Stimulated activated CD8-positive, alpha-beta memory T cell treated with anti-CD3 and anti-CD28 coated beads, Interleukin-7, amount 100 ng/mL, for 48 hours (primary cell): ENCODE data around the gene DHX8.

Source experiments
- DNase-seq, 2 donors: peaks; one replicate each; pipeline ENCODE4 v3.0.0-alpha.2; 2020; ENCODE audit warnings: low read depth in 1 of 2; ENCODE audit errors: extremely low read depth in 1 of 2

Gene DHX8

GRCh38 chr17:43546319-43547188 lies 62.8 kb downstream of the DHX8 start, which contains the start of gene ETV4:
Gene ETV4 (minus strand): TSS chr17:43546340. CDS start chr17:43545617, 723 bp downstream.
- DNase-seq = peak; percentile 89 to 93

DNA sequence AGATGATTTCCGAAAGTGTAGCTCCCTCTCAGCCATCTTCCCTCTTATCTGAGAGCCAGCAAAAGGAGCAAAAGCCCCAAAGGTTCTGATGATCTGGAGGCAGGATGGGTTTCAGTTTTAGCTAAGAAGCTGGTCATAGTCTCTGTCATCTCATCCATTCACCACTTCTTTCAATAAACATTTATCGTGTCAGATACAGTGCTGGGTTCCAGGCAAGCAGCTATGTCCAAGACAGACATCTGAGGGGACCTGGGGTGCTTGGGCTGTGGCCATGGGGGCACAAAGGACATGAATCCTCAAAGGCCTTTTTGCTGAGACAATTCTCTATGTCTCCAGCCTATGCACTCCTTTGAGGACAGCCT lies 63.4 kb downstream of the DHX8 start:
- DNase-seq = no peak

GRCh38 chr17:43547659-43548256 lies 64.0 kb downstream of the DHX8 start:
- no peak for DNase-seq

- no peak for DNase-seq
Measured at GRCh38 chr17:43548689-43549379, 65.1 kb downstream of the DHX8 start.

DNA sequence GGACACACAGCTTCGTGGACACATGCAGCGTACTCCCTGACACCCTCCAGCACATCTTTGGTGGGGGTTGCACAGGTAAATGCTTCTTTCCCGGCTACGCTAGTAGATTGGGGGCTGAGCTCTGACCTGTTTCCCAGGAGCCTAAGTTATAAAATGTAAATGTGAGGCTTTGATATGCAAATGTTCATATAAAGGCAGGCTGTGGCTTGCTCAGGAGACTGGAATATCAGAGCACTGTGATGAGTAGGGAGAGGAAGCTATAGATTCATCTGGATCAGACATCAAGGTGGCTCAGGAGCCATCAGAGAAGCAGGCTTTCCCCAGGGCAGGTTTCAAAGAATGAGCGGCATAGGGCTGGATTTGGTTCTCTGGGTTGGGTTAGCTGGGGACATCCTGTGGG lies 65.7 kb downstream of the DHX8 start:
- no peak for DNase-seq

GRCh38 chr17:43550754-43551153 lies 67.0 kb downstream of the DHX8 start:
- DNase-seq = no peak

GRCh38 chr17:43552229-43552837 lies 68.6 kb downstream of the DHX8 start:
- DNase-seq = no peak

DNA sequence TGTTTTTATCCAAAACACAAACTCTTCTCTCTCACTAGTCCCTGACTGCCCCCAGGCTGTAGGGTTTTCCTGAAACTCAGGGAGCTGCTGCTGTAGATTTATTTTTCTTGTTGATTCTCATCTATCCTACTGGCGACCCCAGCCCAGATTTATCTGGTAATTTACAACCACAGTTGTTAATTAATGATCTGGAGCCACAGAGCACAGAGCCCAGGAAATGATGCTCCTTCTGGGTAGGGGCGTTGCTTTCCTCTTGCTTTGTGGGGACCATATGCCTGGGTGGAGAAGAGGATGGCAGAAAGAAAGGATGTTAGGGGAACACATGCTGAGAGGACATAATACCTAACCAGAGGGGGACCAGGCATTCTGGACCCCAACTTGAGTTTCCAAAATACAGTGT lies 69.8 kb downstream of the DHX8 start:
- no peak for DNase-seq

DNA sequence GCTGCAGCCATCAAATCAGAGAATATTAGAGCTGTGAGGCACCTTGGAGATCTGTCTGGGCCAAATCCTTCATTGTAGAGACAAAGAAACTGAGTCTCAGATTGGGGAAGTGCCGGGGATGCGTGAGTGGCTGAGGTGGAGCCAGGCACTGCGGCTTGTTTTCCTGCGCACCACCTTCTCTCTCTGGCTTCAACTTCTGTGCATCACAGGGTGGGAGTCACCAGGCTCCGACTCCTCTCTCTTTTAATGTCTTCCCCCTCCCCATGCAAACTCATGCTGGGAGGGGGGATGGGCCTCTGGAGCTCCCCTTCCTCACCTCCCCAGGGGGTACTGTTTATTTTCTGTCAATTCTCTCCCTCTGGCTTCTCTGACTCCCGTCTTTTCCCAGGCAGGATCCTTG lies 71.1 kb downstream of the DHX8 start:
- DNase-seq = no peak

DNA sequence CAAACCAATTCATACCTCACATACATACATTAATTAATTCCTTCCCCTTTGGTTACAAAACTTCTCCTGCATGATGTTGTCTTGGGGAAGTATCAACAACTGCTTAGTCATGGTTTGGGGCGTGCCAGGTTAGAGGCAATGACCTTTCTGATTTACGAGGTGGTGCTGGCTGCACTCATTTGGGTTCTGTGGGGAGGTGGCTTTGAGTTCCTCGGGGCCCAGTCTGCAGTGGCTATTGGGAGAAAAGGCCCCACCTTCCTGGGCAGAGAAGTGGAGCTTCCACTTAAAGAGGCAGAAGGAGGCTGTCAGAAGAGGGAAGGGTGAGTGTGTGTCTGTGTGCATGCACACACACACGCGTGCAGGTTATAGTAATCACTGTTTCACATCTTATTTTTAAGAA lies 72.5 kb downstream of the DHX8 start:
- DNase-seq = no peak

- no peak for DNase-seq
Measured at GRCh38 chr17:43558805-43559160, 75.0 kb downstream of the DHX8 start.

GRCh38 chr17:43559161-43559816 lies 75.5 kb downstream of the DHX8 start:
- DNase-seq = no peak

GRCh38 chr17:43560461-43561427 lies 77.0 kb downstream of the DHX8 start:
- no peak for DNase-seq

GRCh38 chr17:43562679-43563599 lies 79.2 kb downstream of the DHX8 start:
- DNase-seq = no peak

- no peak for DNase-seq
Measured at GRCh38 chr17:43563600-43564594, 80.1 kb downstream of the DHX8 start.

GRCh38 chr17:43568506-43569082 lies 84.8 kb downstream of the DHX8 start:
- no peak for DNase-seq

DNA sequence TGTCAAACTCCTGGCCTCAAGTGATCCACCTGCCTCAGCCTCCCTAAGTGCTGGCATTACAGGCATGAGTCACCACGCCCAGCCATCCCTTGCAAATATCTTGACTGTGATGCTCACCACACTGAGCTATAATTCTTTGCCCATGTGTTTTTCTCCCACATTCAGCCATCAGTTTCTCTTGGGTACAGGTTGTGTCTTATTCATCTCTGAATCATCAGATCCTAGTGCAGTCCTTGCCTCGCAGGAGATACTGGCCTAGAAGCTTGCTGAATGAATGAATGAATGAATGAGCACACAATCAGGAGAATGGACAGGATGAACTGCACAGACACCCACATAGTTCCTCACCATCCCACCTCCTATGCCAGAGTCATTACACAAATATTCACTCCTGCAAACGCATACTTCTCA lies 86.7 kb downstream of the DHX8 start:
- no peak for DNase-seq
